HG03097 (cell line): ENCODE results near the gene OR10AD1.

Experiments
- ATAC-seq: cut with Tn5 transposase; IDR thresholded peaks from one replicate; pipeline ENCODE4 v1.9.1; 2021; ENCODE audit not compliant: unreplicated experiment, low FRiP score

Gene OR10AD1

GRCh38 chr12:48192861-48193260 is 10.2 kb downstream of the OR10AD1 start:
- ATAC-seq: no peak

GRCh38 chr12:48191096-48191495 is 12.0 kb downstream of the OR10AD1 start:
- no peak for ATAC-seq

- ATAC-seq: peak; percentile 61
Observed at GRCh38 chr12:48189331-48190125, 13.6 kb downstream of the OR10AD1 start.

DNA sequence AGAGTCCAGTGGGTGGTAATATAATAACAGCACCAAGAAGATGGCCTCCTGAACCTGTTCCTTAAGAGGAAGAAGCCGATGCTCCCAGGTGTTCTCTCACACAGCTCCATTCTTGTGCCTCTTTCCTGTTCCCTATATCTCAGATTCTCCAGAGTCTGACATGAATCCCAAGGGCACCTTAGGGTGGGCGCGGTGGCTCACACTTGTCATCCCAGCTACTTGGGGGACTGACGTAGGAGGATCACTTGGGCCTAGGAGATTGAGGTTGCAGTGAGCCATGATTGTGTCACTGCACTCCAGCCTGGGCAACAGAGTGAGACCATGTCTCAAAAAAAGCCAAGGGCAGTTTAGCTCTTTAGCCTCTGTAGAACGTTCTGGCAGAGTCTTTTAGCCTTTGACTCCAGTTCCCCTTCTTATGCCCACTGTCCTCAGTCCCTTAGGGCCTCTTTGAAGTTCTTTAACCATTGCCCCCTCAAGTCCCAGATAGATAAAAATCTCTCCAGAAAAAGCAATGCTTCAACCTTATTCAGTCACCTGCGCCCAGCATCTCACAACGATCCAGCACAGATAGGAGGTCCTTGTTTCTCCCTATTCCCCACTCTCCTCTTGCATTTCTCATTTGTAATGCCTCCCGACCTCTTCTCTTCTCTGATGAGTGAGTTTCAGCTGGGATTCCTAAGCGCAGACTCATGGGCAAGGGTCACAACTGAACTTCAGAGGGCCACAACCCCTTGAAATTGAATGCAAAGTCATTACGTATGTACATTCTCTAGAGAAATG is 15.0 kb downstream of the OR10AD1 start:
- ATAC-seq: no peak

- ATAC-seq: no peak
Observed at GRCh38 chr12:48185181-48185919, 17.7 kb downstream of the OR10AD1 start.

- no peak for ATAC-seq
Observed at GRCh38 chr12:48184549-48184922, 18.6 kb downstream of the OR10AD1 start.

DNA sequence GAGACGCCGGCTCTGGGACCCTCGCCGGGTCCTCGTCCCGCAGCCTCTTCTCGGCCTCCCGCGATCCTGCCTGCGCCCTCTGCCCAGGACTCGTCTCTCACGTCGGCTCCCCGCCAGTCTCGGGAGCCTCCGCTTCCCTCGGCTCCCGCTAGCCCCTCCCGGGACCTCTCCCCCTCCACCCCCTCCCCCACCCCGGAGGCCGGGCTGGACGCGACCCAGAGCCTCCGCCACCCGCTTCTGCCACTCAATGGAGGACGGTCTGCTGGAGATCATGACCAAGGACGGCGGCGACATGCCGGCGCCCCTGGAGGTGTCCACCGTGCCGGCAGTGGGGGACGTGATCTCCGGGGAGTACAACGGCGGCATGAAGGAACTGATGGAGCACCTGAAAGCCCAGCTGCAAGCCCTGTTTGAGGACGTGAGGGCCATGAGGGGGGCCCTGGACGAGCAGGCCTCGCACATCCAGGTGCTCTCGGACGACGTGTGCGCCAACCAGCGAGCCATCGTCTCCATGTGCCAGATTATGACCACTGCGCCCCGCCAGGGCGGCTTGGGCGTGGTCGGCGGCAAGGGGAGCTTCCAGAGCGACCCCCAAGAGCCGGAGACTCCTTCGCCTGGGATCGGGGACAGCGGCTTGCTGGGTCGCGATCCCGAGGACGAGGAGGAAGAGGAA is 19.1 kb downstream of the OR10AD1 start:
- no peak for ATAC-seq

GRCh38 chr12:48183091-48183875 is 19.8 kb downstream of the OR10AD1 start, which contains the start of gene CCDC184:
Gene CCDC184, plus strand, starts transcription at chr12:48183644. Its CDS starts 479 bp downstream, at chr12:48184123.
- no peak for ATAC-seq

DNA sequence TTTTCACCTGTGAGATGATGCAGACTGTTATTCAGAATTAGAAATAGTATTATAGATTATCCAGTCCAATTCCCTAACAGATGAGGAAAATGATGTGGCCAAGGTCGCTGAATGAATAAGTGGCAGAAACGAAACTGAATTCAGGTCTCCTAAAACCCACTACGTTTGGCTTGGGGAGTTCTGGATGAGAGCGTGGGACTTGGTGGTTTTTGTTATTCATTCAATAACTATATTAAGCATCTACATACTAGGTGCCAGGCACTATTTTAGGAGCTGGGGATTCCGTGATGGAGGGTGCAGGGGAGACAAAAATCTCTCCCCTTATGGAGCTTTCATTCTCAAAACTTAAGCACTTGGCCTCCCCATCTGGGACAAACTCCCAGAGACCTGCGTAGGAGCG is 20.5 kb downstream of the OR10AD1 start:
- ATAC-seq: no peak

GRCh38 chr12:48180857-48181495 is 22.1 kb downstream of the OR10AD1 start:
- no peak for ATAC-seq

DNA sequence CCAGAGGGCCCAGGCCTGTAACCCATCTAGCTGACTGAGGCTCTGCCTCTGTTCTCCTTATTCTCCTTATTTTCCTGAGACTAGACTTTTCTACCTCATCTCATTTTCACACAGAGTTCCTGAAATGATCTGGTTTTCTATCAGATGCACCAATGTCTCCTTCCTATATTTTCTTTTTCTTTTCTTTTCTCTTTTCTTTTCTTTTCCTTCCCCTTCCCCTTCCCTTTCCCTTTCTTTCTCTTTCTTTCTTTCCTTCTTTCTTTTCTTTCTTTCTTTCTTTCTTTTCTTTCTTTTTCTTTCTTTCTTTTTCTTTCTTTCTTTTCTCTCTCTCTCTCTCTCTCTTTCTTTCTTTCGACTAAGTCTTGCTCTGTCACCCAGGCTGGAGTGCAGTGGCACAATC is 22.7 kb downstream of the OR10AD1 start:
- ATAC-seq: no peak

DNA sequence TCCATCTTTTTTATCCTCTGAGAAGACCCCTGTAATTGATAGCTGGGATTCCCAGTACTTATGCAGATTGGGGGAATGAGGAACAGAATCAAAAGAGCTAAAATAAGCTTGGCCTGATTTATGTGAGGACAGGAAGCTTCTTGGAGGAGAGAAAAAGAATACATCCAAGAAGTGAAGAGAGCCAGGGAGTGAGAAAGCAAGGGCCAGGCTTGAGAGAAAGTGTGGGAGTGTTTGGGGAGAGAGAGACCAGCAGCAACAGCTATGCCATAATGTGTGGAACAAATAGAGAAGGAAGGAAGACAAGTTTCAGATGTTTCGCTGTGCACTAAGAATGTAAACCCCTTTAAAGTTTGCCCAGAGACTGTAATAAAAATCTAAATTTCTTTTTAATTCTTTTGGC is 23.6 kb downstream of the OR10AD1 start:
- ATAC-seq: no peak

DNA sequence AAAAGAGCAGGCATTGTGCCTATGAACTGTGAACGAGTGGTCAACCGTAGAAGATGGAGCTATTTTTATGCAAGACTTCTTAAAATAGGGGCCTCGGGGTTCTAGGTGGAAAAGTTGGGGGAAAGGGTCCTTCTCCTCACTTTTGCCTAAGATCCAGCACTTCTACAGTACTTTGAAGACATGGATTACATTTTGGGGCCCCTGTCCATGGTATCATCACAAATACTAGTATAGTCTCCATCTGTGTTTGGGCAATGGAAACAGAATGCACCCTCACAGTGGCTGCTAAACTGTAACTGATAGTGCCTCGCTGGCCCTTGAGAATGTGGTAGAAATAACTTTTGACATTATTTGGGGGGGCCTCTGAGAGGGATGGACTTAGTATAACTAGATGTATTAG is 25.1 kb downstream of the OR10AD1 start:
- ATAC-seq: no peak

- ATAC-seq: no peak
Observed at GRCh38 chr12:48176417-48176751, 26.7 kb downstream of the OR10AD1 start.

- ATAC-seq: no peak
Observed at GRCh38 chr12:48175613-48176416, 27.3 kb downstream of the OR10AD1 start.

DNA sequence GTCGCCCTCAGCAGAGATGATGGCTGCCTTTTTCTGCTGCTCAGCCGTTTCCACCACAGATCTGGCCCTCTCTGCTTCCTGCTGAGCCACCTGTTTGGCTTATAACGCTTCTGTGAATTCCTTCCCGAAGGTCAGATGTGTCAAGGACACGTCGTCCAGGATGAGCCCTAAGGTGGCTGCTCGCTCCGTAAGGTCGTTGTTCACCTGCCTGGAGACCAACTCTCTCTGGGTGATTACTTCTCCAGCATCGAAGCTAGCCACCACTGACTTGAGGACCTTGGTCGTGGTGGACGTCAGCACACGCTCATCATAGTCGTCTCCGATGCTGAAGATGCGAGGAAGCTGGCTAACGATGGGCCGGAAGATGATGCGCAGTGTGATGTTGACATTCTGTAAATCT is 34.1 kb downstream of the OR10AD1 start:
- ATAC-seq: no peak

GRCh38 chr12:48165089-48165981 is 37.8 kb downstream of the OR10AD1 start:
- ATAC-seq: no peak

DNA sequence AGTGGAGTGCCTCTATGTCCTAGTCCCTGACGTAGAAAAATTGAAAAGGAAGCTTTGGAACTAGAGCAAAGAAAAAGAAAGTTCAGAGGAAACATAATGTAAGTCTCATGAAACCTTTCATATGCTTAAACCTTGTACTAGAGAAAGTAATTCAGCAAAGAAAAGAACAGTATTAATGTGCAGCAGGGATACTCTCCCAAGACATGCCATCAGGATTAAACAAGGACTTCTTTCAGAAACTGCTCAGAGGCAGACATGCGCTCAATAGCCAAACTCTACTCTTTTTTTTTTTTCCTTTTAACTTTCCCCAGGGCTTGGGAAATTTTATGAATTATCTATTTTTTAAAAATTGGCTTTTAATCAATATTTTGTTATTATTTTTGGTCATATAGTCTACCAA is 38.6 kb downstream of the OR10AD1 start:
- no peak for ATAC-seq
